VCaP (cell line): Measurements from ENCODE around the gene COLQ.
"Not testable (repeated sequence)": the region's sequence is repeated elsewhere in the genome, so short reads cannot be mapped to it uniquely, and the experiment has no call there.

ENCODE experiments used
- H3K27ac ChIP-seq: fragments of 450-650 bp; 2 replicates; pipeline ENCODE4 v1.5.1; 2017
- TF ChIP-seq, protein P1 (sequence below): fragments of 450-650 bp; conservative IDR thresholded peaks from 2 replicates; pipeline ENCODE4 v1.5.1; 2017; ENCODE audit warnings: mild to moderate bottlenecking, moderate library complexity

Gene COLQ

DNA sequence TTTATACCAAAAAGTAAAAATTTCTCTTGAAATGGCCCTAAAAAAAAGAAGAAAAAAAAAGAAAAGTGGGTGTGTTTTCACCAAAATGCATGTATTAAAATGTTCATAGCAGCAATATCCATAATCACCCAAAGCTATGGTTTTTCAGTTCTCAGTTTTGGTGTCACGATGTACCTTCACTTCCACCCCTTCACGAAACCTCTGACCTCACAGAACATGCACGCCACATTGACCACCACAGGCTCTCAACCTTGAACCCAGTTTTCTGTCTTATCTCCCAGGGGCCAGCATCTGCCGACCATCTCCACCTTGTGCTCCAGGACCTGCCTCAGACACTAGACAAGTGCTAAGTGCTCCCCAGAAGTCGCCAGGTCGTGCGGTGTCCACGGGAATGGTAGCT, 30.4 kb downstream of the COLQ start:
- TF ChIP-seq, protein P1, sequence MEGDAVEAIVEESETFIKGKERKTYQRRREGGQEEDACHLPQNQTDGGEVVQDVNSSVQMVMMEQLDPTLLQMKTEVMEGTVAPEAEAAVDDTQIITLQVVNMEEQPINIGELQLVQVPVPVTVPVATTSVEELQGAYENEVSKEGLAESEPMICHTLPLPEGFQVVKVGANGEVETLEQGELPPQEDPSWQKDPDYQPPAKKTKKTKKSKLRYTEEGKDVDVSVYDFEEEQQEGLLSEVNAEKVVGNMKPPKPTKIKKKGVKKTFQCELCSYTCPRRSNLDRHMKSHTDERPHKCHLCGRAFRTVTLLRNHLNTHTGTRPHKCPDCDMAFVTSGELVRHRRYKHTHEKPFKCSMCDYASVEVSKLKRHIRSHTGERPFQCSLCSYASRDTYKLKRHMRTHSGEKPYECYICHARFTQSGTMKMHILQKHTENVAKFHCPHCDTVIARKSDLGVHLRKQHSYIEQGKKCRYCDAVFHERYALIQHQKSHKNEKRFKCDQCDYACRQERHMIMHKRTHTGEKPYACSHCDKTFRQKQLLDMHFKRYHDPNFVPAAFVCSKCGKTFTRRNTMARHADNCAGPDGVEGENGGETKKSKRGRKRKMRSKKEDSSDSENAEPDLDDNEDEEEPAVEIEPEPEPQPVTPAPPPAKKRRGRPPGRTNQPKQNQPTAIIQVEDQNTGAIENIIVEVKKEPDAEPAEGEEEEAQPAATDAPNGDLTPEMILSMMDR, result no peak
- H3K27ac ChIP-seq, result no peak overlapping the region

DNA sequence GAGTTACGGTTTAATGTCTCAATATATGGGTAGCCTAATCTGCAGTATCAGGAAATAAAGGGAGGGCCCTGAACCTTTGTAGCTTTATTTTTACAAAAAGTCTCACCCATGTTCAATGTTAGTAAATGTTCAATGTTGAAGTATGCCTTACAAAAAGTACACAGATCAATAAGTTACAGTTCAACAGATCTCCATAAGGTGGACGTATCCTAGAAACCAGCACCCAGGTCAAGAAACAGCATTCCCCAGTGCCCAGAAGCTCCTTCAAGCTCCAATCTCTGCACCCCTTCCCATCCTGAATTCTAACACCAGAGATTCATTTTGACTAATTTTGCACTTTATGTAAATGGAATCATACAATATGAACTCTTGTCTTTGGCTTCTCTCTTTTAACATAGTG, 31.3 kb downstream of the COLQ start:
- H3K27ac ChIP-seq, result no peak overlapping the region
- TF ChIP-seq, protein P1, result no peak

GRCh38 chr3:15488002-15488401, 33.5 kb downstream of the COLQ start:
- H3K27ac ChIP-seq, result no peak overlapping the region
- TF ChIP-seq, protein P1, result no peak

GRCh38 chr3:15486979-15487378, 34.5 kb downstream of the COLQ start:
- no peak overlapping the region for H3K27ac ChIP-seq
- TF ChIP-seq, protein P1, result no peak

- TF ChIP-seq, protein P1, result no peak
- no peak overlapping the region for H3K27ac ChIP-seq
These were observed 35.5 kb downstream of the COLQ start for GRCh38 chr3:15486020-15486419.

- H3K27ac ChIP-seq, result not testable (repeated sequence)
These were observed 37.0 kb downstream of the COLQ start for GRCh38 chr3:15484551-15484950.

GRCh38 chr3:15479400-15480224, 41.9 kb downstream of the COLQ start:
- no peak overlapping the region for H3K27ac ChIP-seq
- TF ChIP-seq, protein P1, result no peak

- TF ChIP-seq, protein P1, result no peak
These were observed 42.9 kb downstream of the COLQ start for GRCh38 chr3:15478640-15478979.

More at GRCh38 chr3:15478640-15478979, 42.9 kb downstream of the COLQ start:
- no peak overlapping the region for H3K27ac ChIP-seq
